WTC11 (cell line): Measurements from ENCODE around the gene RPUSD4. TPM values are rescaled to one million over a fixed set of nuclear protein-coding genes. Genes with fewer than 3 reads are reported as not detected.
A peak's percentile ranks its signal among the peaks of the same experiment; 100 is the strongest.

ENCODE experiments used
- ATAC-seq: fragments of 200-7000 bp; cut with Tn5 transposase; 2 replicates; pipeline ENCODE4 v1.10.0; 2021; ENCODE audit warnings: mild to moderate bottlenecking, moderate library complexity
- CTCF ChIA-PET: fragments of 300-600 bp; sonication (Branson Sonifier 250); formaldehyde crosslinking; loops from one replicate; lab custom pipeline; 2021; ENCODE audit warnings: antibody characterized with exemption; lab: Charles Lee
- POLR2A ChIA-PET: fragments of 350-600 bp; sonication (Branson Sonifier 250); formaldehyde crosslinking; loops from one replicate; lab custom pipeline; 2021; ENCODE audit warnings: antibody characterized with exemption; lab: Charles Lee
- DNase-seq: peaks from one replicate; pipeline ENCODE4 v3.0.0; 2021; ENCODE audit warnings: low spot score
- H3K27ac Mint-ChIP-seq: 2 replicates; pipeline ENCODE4 v1.8.0; 2021; ENCODE audit warnings: mixed read lengths
- H3K27me3 Mint-ChIP-seq: 2 replicates; pipeline ENCODE4 v1.8.0; 2021; ENCODE audit warnings: low read depth, mild to moderate bottlenecking, moderate library complexity, mixed read lengths
- H3K36me3 Mint-ChIP-seq: 2 replicates; pipeline ENCODE4 v1.8.0; 2021; ENCODE audit warnings: mixed read lengths
- H3K4me1 Mint-ChIP-seq: 2 replicates; pipeline ENCODE4 v1.8.0; 2022; ENCODE audit warnings: mixed read lengths
- H3K4me3 Mint-ChIP-seq: 2 replicates; pipeline ENCODE4 v1.8.0; 2021; ENCODE audit warnings: mild to moderate bottlenecking, moderate library complexity, mixed read lengths
- H3K9me3 Mint-ChIP-seq: 2 replicates; pipeline ENCODE4 v1.8.0; 2021; ENCODE audit warnings: mixed read lengths
- ATF2 ChIP-seq: sonication (generic); formaldehyde crosslinking; IDR thresholded peaks from 2 replicates; pipeline ENCODE4 v1.8.1; 2022; ENCODE audit warnings: low read depth, missing genetic modification reagents, borderline replicate concordance
- CREB1 ChIP-seq: sonication (generic); formaldehyde crosslinking; IDR thresholded peaks from 2 replicates; pipeline ENCODE4 v1.8.0; 2023; ENCODE audit warnings: mild to moderate bottlenecking, missing genetic modification reagents
- CTCF ChIP-seq: fragments of 200-600 bp; IDR thresholded peaks from 2 replicates; pipeline ENCODE4 v1.8.0; 2022; ENCODE audit warnings: antibody characterized with exemption
- E2F1 ChIP-seq: sonication (generic); formaldehyde crosslinking; IDR thresholded peaks from 2 replicates; pipeline ENCODE4 v1.8.0; 2022; ENCODE audit warnings: mild to moderate bottlenecking, missing genetic modification reagents
- ELF4 ChIP-seq: sonication (generic); formaldehyde crosslinking; IDR thresholded peaks from 2 replicates; pipeline ENCODE4 v1.8.1; 2022; ENCODE audit warnings: low read depth, mild to moderate bottlenecking, moderate library complexity, missing genetic modification reagents
- ESRRA ChIP-seq: sonication (generic); formaldehyde crosslinking; IDR thresholded peaks from 2 replicates; pipeline ENCODE4 v1.8.1; 2022; ENCODE audit warnings: mild to moderate bottlenecking, missing genetic modification reagents, borderline replicate concordance
- FOXJ3 ChIP-seq: sonication (generic); formaldehyde crosslinking; IDR thresholded peaks from 2 replicates; pipeline ENCODE4 v1.9.0; 2021; ENCODE audit warnings: missing genetic modification reagents, mild to moderate bottlenecking, borderline replicate concordance
- HMGXB4 ChIP-seq: sonication (generic); formaldehyde crosslinking; IDR thresholded peaks from 2 replicates; pipeline ENCODE4 v1.8.1; 2023; ENCODE audit warnings: mild to moderate bottlenecking, moderate library complexity, missing genetic modification reagents
- KAT7 ChIP-seq: sonication (generic); formaldehyde crosslinking; IDR thresholded peaks from 2 replicates; pipeline ENCODE4 v1.8.1; 2023; ENCODE audit warnings: missing genetic modification reagents, mild to moderate bottlenecking, borderline replicate concordance
- NFE2L1 ChIP-seq: sonication (generic); formaldehyde crosslinking; IDR thresholded peaks from 2 replicates; pipeline ENCODE4 v1.8.1; 2023; ENCODE audit warnings: missing genetic modification reagents
- NR3C1 ChIP-seq: sonication (generic); formaldehyde crosslinking; conservative IDR thresholded peaks from 2 replicates; pipeline ENCODE4 v1.8.1; 2023; ENCODE audit warnings: low read depth, mild to moderate bottlenecking, missing genetic modification reagents
- STAT6 ChIP-seq: sonication (generic); formaldehyde crosslinking; conservative IDR thresholded peaks from 2 replicates; pipeline ENCODE4 v1.8.1; 2023; ENCODE audit warnings: mild to moderate bottlenecking, low read depth, missing genetic modification reagents, moderate library complexity
- TEAD4 ChIP-seq: sonication (generic); formaldehyde crosslinking; IDR thresholded peaks from 2 replicates; pipeline ENCODE4 v1.8.0; 2022; ENCODE audit warnings: mild to moderate bottlenecking, missing genetic modification reagents
- ZBTB21 ChIP-seq: sonication (generic); formaldehyde crosslinking; IDR thresholded peaks from 2 replicates; pipeline ENCODE4 v1.8.1; 2023; ENCODE audit warnings: mild to moderate bottlenecking, missing genetic modification reagents, borderline replicate concordance
- ZNF232 ChIP-seq: sonication (generic); formaldehyde crosslinking; IDR thresholded peaks from 2 replicates; pipeline ENCODE4 v1.8.0; 2022; ENCODE audit warnings: mild to moderate bottlenecking, missing genetic modification reagents
- ZNF263 ChIP-seq: sonication (generic); formaldehyde crosslinking; IDR thresholded peaks from 2 replicates; pipeline ENCODE4 v1.8.1; 2022; ENCODE audit warnings: low read depth, mild to moderate bottlenecking, moderate library complexity, missing genetic modification reagents
- ZNF281 ChIP-seq: sonication (generic); formaldehyde crosslinking; IDR thresholded peaks from 2 replicates; pipeline ENCODE4 v1.8.0; 2023; ENCODE audit warnings: mild to moderate bottlenecking, missing genetic modification reagents
- ZNF532 ChIP-seq: fragments of 250-450 bp; sonication (Bioruptor Pico); IDR thresholded peaks from 2 replicates; pipeline ENCODE4 v1.9.0; 2021; ENCODE audit warnings: mild to moderate bottlenecking, borderline replicate concordance
- ZSCAN18 ChIP-seq: fragments of 250-450 bp; sonication (Bioruptor Pico); IDR thresholded peaks from 2 replicates; pipeline ENCODE4 v2.1.2; 2022; ENCODE audit warnings: mild to moderate bottlenecking, moderate library complexity
- total RNA-seq: library from RNA; stranded (reverse); gene quantifications from 3 replicates; pipeline ENCODE4 v1.2.3, GENCODE V29; 2021

RPUSD4 gene
- total RNA-seq, 1 experiment from 2014 or later, result 46.6 TPM

- no peak for TF ChIP-seq HMGXB4 (CRISPR knock-in tag)
- no peak for TF ChIP-seq FOXJ3 (CRISPR knock-in tag)
- no peak for TF ChIP-seq ZSCAN18
- TF ChIP-seq TEAD4 (CRISPR knock-in tag), result no peak
- no peak for TF ChIP-seq CREB1 (CRISPR knock-in tag)
- no peak for TF ChIP-seq KAT7
- no peak for TF ChIP-seq CTCF
Observed at GRCh38 chr11:126219547-126219946, 8.1 kb upstream of the RPUSD4 start (continued).

GRCh38 chr11:126217491-126217890, 6.0 kb upstream of the RPUSD4 start:
- H3K4me1 Mint-ChIP-seq, result peaks cover 8% of the 10 kb centered on the region
- CTCF ChIA-PET, result no interaction called here
- POLR2A ChIA-PET, result no interaction called here
- H3K9me3 Mint-ChIP-seq, result no peaks in the 10 kb centered on the region
- no peak for DNase-seq
- H3K36me3 Mint-ChIP-seq, result peaks cover 2% of the 10 kb centered on the region; the same call in 1 of the 2 replicates
- H3K4me3 Mint-ChIP-seq, result no peak overlapping the region
- no peaks in the 10 kb centered on the region for H3K27me3 Mint-ChIP-seq
- no peak for ATAC-seq
- H3K27ac Mint-ChIP-seq, result peak overlapping the region; percentile 5; the same call in 1 of the 2 replicates
- no peak for TF ChIP-seq STAT6 (CRISPR knock-in tag)
- no peak for TF ChIP-seq E2F1
- no peak for TF ChIP-seq NR3C1
- TF ChIP-seq ATF2, result no peak
- no peak for TF ChIP-seq ELF4
- no peak for TF ChIP-seq ESRRA (CRISPR knock-in tag)
- no peak for TF ChIP-seq NFE2L1 (CRISPR knock-in tag)
- TF ChIP-seq ZNF281, result no peak
- no peak for TF ChIP-seq ZNF263 (CRISPR knock-in tag)
- no peak for TF ChIP-seq ZNF232 (CRISPR knock-in tag)
- no peak for TF ChIP-seq ZNF532 (CRISPR knock-in tag)
- no peak for TF ChIP-seq ZBTB21 (CRISPR knock-in tag)
